Measurements from ENCODE around the gene VPS51. TPM values are rescaled to one million over a fixed set of nuclear protein-coding genes. Genes with fewer than 3 reads are reported as not detected.
"Not testable (repeated sequence)": the region's sequence is repeated elsewhere in the genome, so short reads cannot be mapped to it uniquely, and the experiment has no call there.

The VPS51 gene
- polyA plus RNA-seq, 1 donor from 2014 or later, result 230 TPM

- Histone ChIP-seq H3K4me2 (ENCODE audit: low read length) (no peak overlapping the region), H3K9me2 (ENCODE audit: insufficient read depth, low read length) (no peaks in the 10 kb centered on the region), H3K4me3 (ENCODE audit: low read length) (no peak overlapping the region), H3K9ac (ENCODE audit: low read length) (no peak overlapping the region), H3K27me3 (ENCODE audit: insufficient read depth, low read depth, low read length) (no peaks in the 10 kb centered on the region), H3F3A (ENCODE audit: insufficient read depth, low read length, poor library complexity, severe bottlenecking) (no peaks in the 10 kb centered on the region), H4K20me1 (ENCODE audit: insufficient read depth) (no peaks in the 10 kb centered on the region), H3K9me3 (ENCODE audit: low read length) (no peaks in the 10 kb centered on the region), H2AFZ (ENCODE audit: low read depth, low read length) (no peak overlapping the region), H3K79me2 (replicated peaks; ENCODE audit: insufficient read depth, low read length) (no peaks in the 10 kb centered on the region), H3K27ac (ENCODE audit: low read length) (no peak overlapping the region), H3K36me3 (ENCODE audit: insufficient read depth, low read length) (no peaks in the 10 kb centered on the region)
- no peak for TF ChIP-seq POLR2AphosphoS5 (IDR thresholded peaks at IDR 0.05)
- TF ChIP-seq RAD21 (conservative IDR thresholded peaks at IDR 0.05), result no peak
- TF ChIP-seq CTCF (IDR thresholded peaks at IDR 0.05; ENCODE audit: poor library complexity, severe bottlenecking), result no peak
- TF ChIP-seq REST (IDR thresholded peaks at IDR 0.05; ENCODE audit: borderline replicate concordance), result no peak
- TF ChIP-seq TAF1 (IDR thresholded peaks at IDR 0.05; ENCODE audit: low read depth), result no peak
- no peak for TF ChIP-seq EP300 (conservative IDR thresholded peaks at IDR 0.05; ENCODE audit: poor library complexity, severe bottlenecking)
- no peak for TF ChIP-seq SMC3 (conservative IDR thresholded peaks at IDR 0.05; ENCODE audit: poor library complexity)
- no peak for TF ChIP-seq MXI1 (conservative IDR thresholded peaks at IDR 0.05; ENCODE audit: poor library complexity, severe bottlenecking)
- no peak for TF ChIP-seq EZH2 (IDR thresholded peaks at IDR 0.05; ENCODE audit: borderline replicate concordance, insufficient read depth, low read length, poor library complexity, severe bottlenecking)
Observed at GRCh38 chr11:65147352-65148075, 51.5 kb downstream of the VPS51 start.

GRCh38 chr11:65148657-65149056 is 52.6 kb downstream of the VPS51 start:
- Histone ChIP-seq H3K9me3 (ENCODE audit: low read length) (no peaks in the 10 kb centered on the region), H3K4me3 (ENCODE audit: low read length) (no peak overlapping the region), H3K9me2 (ENCODE audit: insufficient read depth, low read length) (no peaks in the 10 kb centered on the region), H4K20me1 (ENCODE audit: insufficient read depth) (no peaks in the 10 kb centered on the region), H3K4me2 (ENCODE audit: low read length) (no peak overlapping the region), H2AFZ (ENCODE audit: low read depth, low read length) (no peak overlapping the region), H3K9ac (ENCODE audit: low read length) (no peak overlapping the region), H3F3A (ENCODE audit: insufficient read depth, low read length, poor library complexity, severe bottlenecking) (no peaks in the 10 kb centered on the region), H3K27ac (ENCODE audit: low read length) (no peak overlapping the region), H3K79me2 (replicated peaks; ENCODE audit: insufficient read depth, low read length) (no peaks in the 10 kb centered on the region), H3K27me3 (ENCODE audit: insufficient read depth, low read depth, low read length) (no peaks in the 10 kb centered on the region), H3K36me3 (ENCODE audit: insufficient read depth, low read length) (no peaks in the 10 kb centered on the region)
- TF ChIP-seq CTCF (IDR thresholded peaks at IDR 0.05; ENCODE audit: poor library complexity, severe bottlenecking) (no peak), MXI1 (conservative IDR thresholded peaks at IDR 0.05; ENCODE audit: poor library complexity, severe bottlenecking) (no peak), EZH2 (IDR thresholded peaks at IDR 0.05; ENCODE audit: borderline replicate concordance, insufficient read depth, low read length, poor library complexity, severe bottlenecking) (no peak), RAD21 (conservative IDR thresholded peaks at IDR 0.05) (no peak)

GRCh38 chr11:65150131-65150508 is 54.1 kb downstream of the VPS51 start:
- H3K4me2 ChIP-seq (ENCODE audit: low read length); H3K4me3 ChIP-seq (ENCODE audit: low read length); H3K27me3 ChIP-seq (ENCODE audit: insufficient read depth, low read depth, low read length); H3F3A ChIP-seq (ENCODE audit: insufficient read depth, low read length, poor library complexity, severe bottlenecking); H3K9me2 ChIP-seq (ENCODE audit: insufficient read depth, low read length); H4K20me1 ChIP-seq (ENCODE audit: insufficient read depth); H3K79me2 ChIP-seq (replicated peaks; ENCODE audit: insufficient read depth, low read length); H3K36me3 ChIP-seq (ENCODE audit: insufficient read depth, low read length); H3K9me3 ChIP-seq (ENCODE audit: low read length); H3K9ac ChIP-seq (ENCODE audit: low read length); H3K27ac ChIP-seq (ENCODE audit: low read length); H2AFZ ChIP-seq (ENCODE audit: low read depth, low read length): not testable (repeated sequence)

All from neural cell (in vitro differentiated cells).